HEK293 (cell line): ENCODE data around the gene BLOC1S2.

Experiments used
- CTCF ChIA-PET: fragments of 350-600 bp; formaldehyde crosslinking; extraction: SDS; loops from one replicate; lab custom pipeline; 2021; ENCODE audit warnings: antibody characterized with exemption; lab: Yijun Ruan, JAX
- POLR2A ChIA-PET: fragments of 300-600 bp; formaldehyde crosslinking; extraction: SDS; loops from one replicate; lab custom pipeline; 2020; ENCODE audit warnings: antibody characterized with exemption, inconsistent platforms; lab: Yijun Ruan, JAX
- H3K27ac ChIP-seq: fragments of 200-500 bp; sonication (Bioruptor generic); 2 replicates; pipeline ENCODE4 v1.5.1; 2014; ENCODE audit warnings: low read depth, low read length, control low read depth, inconsistent platforms; ENCODE audit errors: extremely low read depth
- H3K36me3 ChIP-seq, 2 experiments: fragments of 200-500 bp in 1 of 2; sonication (Bioruptor generic) in 1 of 2; 1 replicate in 1 of 2; 2 replicates in 1 of 2; pipeline ENCODE4 v1.5.1; 2014 to 2017; ENCODE audit warnings: inconsistent platforms in 2 of 2, low read length in 2 of 2; ENCODE audit not compliant: control insufficient read depth in 2 of 2, insufficient read depth in 1 of 2
- H3K4me1 ChIP-seq: fragments of 200-500 bp; sonication (Bioruptor generic); 2 replicates; pipeline ENCODE4 v1.5.1; 2014; ENCODE audit warnings: mild to moderate bottlenecking, low read length, inconsistent platforms; ENCODE audit not compliant: control insufficient read depth, insufficient read depth
- H3K4me3 ChIP-seq: 2 replicates; pipeline ENCODE4 v1.5.1; 2011; ENCODE audit warnings: low read depth, mild to moderate bottlenecking, control low read depth, low read length, moderate library complexity
- H3K9me3 ChIP-seq: fragments of 200-500 bp; sonication (Bioruptor generic); 2 replicates; pipeline ENCODE4 v1.5.1; 2014; ENCODE audit warnings: low read depth, low read length, inconsistent platforms; ENCODE audit not compliant: control insufficient read depth, insufficient read depth
- BCL11B ChIP-seq: fragments of 450-650 bp; formaldehyde crosslinking; IDR thresholded peaks from 2 replicates; pipeline ENCODE4 v1.5.1; 2016; ENCODE audit warnings: low read depth, missing biosample characterization, missing genetic modification characterization
- PRDM2 ChIP-seq: fragments of 450-650 bp; formaldehyde crosslinking; IDR thresholded peaks from 2 replicates; pipeline ENCODE4 v1.5.1; 2016; ENCODE audit warnings: missing biosample characterization, missing genetic modification characterization, borderline replicate concordance
- SP7 ChIP-seq: fragments of 450-650 bp; formaldehyde crosslinking; IDR thresholded peaks from 2 replicates; pipeline ENCODE4 v1.5.1; 2016; ENCODE audit warnings: missing biosample characterization, missing genetic modification characterization
- YY2 ChIP-seq: fragments of 450-650 bp; formaldehyde crosslinking; IDR thresholded peaks from 2 replicates; pipeline ENCODE4 v1.5.1; 2016; ENCODE audit warnings: missing biosample characterization, missing genetic modification characterization
- ZBTB1 ChIP-seq: fragments of 450-650 bp; formaldehyde crosslinking; IDR thresholded peaks from 2 replicates; pipeline ENCODE4 v1.5.1; 2016; ENCODE audit warnings: missing biosample characterization, missing genetic modification characterization
- ZBTB44 ChIP-seq: fragments of 450-650 bp; IDR thresholded peaks from 2 replicates; pipeline ENCODE4 v1.5.1; 2018; ENCODE audit warnings: missing biosample characterization, mild to moderate bottlenecking, missing genetic modification characterization
- ZFP3 ChIP-seq: fragments of 450-650 bp; formaldehyde crosslinking; IDR thresholded peaks from 2 replicates; pipeline ENCODE4 v1.5.1; 2016; ENCODE audit warnings: low read depth, missing biosample characterization, missing genetic modification characterization
- ZNF146 ChIP-seq: fragments of 450-650 bp; formaldehyde crosslinking; IDR thresholded peaks from 2 replicates; pipeline ENCODE4 v1.5.1; 2016; ENCODE audit warnings: missing biosample characterization, missing genetic modification characterization
- ZNF221 ChIP-seq: fragments of 450-650 bp; formaldehyde crosslinking; IDR thresholded peaks from 2 replicates; pipeline ENCODE4 v1.5.1; 2017; ENCODE audit warnings: missing biosample characterization, missing genetic modification characterization, borderline replicate concordance
- ZNF426 ChIP-seq: fragments of 450-650 bp; formaldehyde crosslinking; IDR thresholded peaks from 2 replicates; pipeline ENCODE4 v1.5.1; 2017; ENCODE audit warnings: missing biosample characterization, missing genetic modification characterization, mild to moderate bottlenecking, inconsistent platforms, moderate library complexity
- ZNF544 ChIP-seq: fragments of 450-650 bp; formaldehyde crosslinking; IDR thresholded peaks from 2 replicates; pipeline ENCODE4 v1.5.0; 2017; ENCODE audit warnings: missing biosample characterization, missing genetic modification characterization
- ZNF610 ChIP-seq: fragments of 450-650 bp; formaldehyde crosslinking; IDR thresholded peaks from 2 replicates; pipeline ENCODE4 v1.5.1; 2016; ENCODE audit warnings: missing biosample characterization, missing genetic modification characterization, borderline replicate concordance
- ZNF623 ChIP-seq: fragments of 450-650 bp; formaldehyde crosslinking; IDR thresholded peaks from 2 replicates; pipeline ENCODE4 v1.5.1; 2016; ENCODE audit warnings: missing biosample characterization, missing genetic modification characterization
- ZNF626 ChIP-seq: fragments of 450-650 bp; sonication (Bioruptor Pico); formaldehyde crosslinking; IDR thresholded peaks from 2 replicates; pipeline ENCODE4 v1.5.1; 2018; ENCODE audit warnings: missing biosample characterization, missing genetic modification characterization, inconsistent platforms
- ZNF639 ChIP-seq: fragments of 450-650 bp; formaldehyde crosslinking; IDR thresholded peaks from 2 replicates; pipeline ENCODE4 v1.5.1; 2016; ENCODE audit warnings: missing biosample characterization, missing genetic modification characterization
- ZNF701 ChIP-seq: fragments of 450-650 bp; formaldehyde crosslinking; IDR thresholded peaks from 2 replicates; pipeline ENCODE4 v1.5.1; 2016; ENCODE audit warnings: missing biosample characterization, missing genetic modification characterization
- ZNF747 ChIP-seq: fragments of 450-650 bp; formaldehyde crosslinking; IDR thresholded peaks from 2 replicates; pipeline ENCODE4 v1.5.1; 2016; ENCODE audit warnings: missing biosample characterization, missing genetic modification characterization
- ZNF837 ChIP-seq: fragments of 450-650 bp; formaldehyde crosslinking; IDR thresholded peaks from 2 replicates; pipeline ENCODE4 v1.5.1; 2016; ENCODE audit warnings: missing biosample characterization, missing genetic modification characterization
- ZSCAN16 ChIP-seq: fragments of 450-650 bp; formaldehyde crosslinking; IDR thresholded peaks from 2 replicates; pipeline ENCODE4 v1.5.1; 2016; ENCODE audit warnings: missing biosample characterization, missing genetic modification characterization
- ZSCAN30 ChIP-seq: fragments of 450-650 bp; IDR thresholded peaks from 2 replicates; pipeline ENCODE4 v1.5.1; 2018; ENCODE audit warnings: missing biosample characterization, mild to moderate bottlenecking, missing genetic modification characterization, moderate library complexity
- TF ChIP-seq, protein P1 (sequence below): fragments of 450-650 bp; formaldehyde crosslinking; IDR thresholded peaks from 2 replicates; pipeline ENCODE4 v1.5.1; 2016; ENCODE audit warnings: missing biosample characterization, missing genetic modification characterization, low read depth
- TF ChIP-seq, protein P2 (sequence below): fragments of 450-650 bp; formaldehyde crosslinking; IDR thresholded peaks from 2 replicates; pipeline ENCODE4 v1.5.1; 2016; ENCODE audit warnings: missing biosample characterization, missing genetic modification characterization

The BLOC1S2 gene

DNA sequence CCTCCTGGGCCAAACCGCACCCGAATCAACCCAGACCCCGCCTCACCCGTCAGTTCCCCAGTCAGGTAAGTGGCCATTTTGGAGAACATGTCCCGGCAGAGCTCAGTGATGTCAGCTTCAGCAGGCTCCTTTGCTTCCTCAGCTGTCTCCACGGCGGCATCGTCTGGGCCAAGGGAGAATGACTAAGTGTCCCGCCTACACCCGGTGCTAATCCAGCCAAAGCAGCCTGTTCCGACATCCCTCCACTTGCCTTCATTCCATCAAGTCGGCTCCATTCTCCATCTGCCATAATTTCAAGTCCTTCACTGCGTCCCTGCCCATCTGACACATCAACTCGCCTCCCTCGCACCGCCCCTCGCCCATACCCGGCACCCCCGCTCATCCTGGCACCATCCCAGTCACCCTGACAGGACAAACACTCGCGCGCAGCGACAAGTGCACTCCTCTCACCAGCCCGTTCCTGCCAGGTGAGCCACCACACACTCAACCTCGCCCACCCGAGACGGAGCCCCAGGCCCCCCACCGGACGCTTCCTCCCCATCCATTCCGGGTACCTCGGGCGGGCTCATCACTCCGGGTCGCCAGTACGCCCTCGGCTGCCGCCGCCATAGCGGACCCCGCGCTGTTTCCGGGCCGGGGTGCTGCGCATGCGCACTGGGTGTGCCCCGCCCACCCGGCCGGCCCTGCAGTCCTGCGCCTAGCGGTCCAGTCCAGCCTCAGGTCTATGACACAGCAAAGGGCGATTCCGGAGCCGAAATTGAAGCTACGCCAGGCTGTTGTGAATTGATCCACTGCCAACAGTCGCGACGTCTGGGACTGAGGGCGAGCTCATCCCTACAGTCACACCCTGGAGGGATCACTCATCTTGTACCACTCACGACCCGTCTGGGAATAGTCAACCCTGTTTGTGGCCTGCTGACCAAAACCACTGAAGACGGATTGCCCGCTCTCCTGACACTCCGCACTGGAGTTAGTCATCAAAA is at the start of gene BLOC1S2 (continued):
- TF ChIP-seq ZNF639 (tag by site-specific recombination) (peak; percentile 91), YY2 (tag by site-specific recombination) (peak; percentile 95), ZNF626 (no peak), ZSCAN30 (peak; percentile 71)

DNA sequence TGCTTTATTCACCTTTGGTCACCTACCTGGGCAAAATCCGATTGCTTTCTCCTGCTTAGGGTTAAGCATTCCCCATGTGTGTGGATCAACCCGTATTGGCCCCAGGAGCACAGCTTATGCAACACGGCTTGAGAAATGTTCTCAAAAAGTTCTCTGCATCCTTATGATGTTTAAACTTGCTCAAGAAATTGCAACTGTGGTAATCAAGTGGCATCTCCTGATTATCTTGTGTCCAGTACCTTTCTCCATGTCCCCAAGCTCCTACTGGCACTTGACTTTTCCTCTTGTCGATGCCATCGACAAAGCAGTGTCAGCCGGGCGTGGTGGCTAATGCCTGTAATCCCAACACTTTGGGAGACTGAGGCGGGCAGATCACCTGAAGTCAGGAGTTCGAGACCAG is 48.3 kb upstream of the BLOC1S2 start:
- ChIA-PET CTCF (interaction anchor here (1.3 to 20.2 kb wide), 3 partner anchors 26 to 174 kb away, joined by 3 to 342 read pairs (median 4); no protein-coding TSS in a partner anchor), POLR2A (no interaction called here)
- no peak for TF ChIP-seq ZSCAN16 (tag by site-specific recombination)
- no peak for TF ChIP-seq ZNF623
- no peak for TF ChIP-seq ZBTB1
- TF ChIP-seq ZNF701, result no peak
- TF ChIP-seq, protein P1, sequence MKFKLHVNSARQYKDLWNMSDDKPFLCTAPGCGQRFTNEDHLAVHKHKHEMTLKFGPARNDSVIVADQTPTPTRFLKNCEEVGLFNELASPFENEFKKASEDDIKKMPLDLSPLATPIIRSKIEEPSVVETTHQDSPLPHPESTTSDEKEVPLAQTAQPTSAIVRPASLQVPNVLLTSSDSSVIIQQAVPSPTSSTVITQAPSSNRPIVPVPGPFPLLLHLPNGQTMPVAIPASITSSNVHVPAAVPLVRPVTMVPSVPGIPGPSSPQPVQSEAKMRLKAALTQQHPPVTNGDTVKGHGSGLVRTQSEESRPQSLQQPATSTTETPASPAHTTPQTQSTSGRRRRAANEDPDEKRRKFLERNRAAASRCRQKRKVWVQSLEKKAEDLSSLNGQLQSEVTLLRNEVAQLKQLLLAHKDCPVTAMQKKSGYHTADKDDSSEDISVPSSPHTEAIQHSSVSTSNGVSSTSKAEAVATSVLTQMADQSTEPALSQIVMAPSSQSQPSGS, result no peak
- TF ChIP-seq ZBTB44 (tag by site-specific recombination), result no peak
- TF ChIP-seq ZNF426 (tag by site-specific recombination), result no peak
- TF ChIP-seq ZNF146 (tag by site-specific recombination), result no peak
- TF ChIP-seq ZFP3 (tag by site-specific recombination), result no peak
- TF ChIP-seq ZNF610 (tag by site-specific recombination), result no peak
- TF ChIP-seq ZNF221, result no peak
- TF ChIP-seq BCL11B (tag by site-specific recombination), result no peak
- no peak for TF ChIP-seq ZNF747 (tag by site-specific recombination)
- TF ChIP-seq, protein P2, sequence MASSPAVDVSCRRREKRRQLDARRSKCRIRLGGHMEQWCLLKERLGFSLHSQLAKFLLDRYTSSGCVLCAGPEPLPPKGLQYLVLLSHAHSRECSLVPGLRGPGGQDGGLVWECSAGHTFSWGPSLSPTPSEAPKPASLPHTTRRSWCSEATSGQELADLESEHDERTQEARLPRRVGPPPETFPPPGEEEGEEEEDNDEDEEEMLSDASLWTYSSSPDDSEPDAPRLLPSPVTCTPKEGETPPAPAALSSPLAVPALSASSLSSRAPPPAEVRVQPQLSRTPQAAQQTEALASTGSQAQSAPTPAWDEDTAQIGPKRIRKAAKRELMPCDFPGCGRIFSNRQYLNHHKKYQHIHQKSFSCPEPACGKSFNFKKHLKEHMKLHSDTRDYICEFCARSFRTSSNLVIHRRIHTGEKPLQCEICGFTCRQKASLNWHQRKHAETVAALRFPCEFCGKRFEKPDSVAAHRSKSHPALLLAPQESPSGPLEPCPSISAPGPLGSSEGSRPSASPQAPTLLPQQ (tag by site-specific recombination), result no peak
- TF ChIP-seq SP7 (tag by site-specific recombination), result no peak
- TF ChIP-seq ZNF837 (tag by site-specific recombination), result no peak
- TF ChIP-seq PRDM2, result no peak
- no peak for TF ChIP-seq ZNF544 (tag by site-specific recombination)
- Histone ChIP-seq H3K27ac (no peak overlapping the region), H3K4me1 (no peaks in the 10 kb centered on the region), H3K4me3 (no peak overlapping the region), H3K9me3 (no peaks in the 10 kb centered on the region), H3K36me3 (no peaks in the 10 kb centered on the region)
